Liver (tissue), 3 donors: ENCODE measurements around the gene CPSF4L.

ENCODE experiments used
- ATF3 ChIP-seq: IDR thresholded peaks from 2 replicates; pipeline ENCODE4 v1.6.1; 2016; ENCODE audit warnings: antibody characterized with exemption
- CTCF ChIP-seq: fragments of 150-350 bp; IDR thresholded peaks from 2 replicates; pipeline ENCODE4 v1.5.1; 2017; ENCODE audit warnings: improper control_type of control experiment, low read depth, low read length; ENCODE audit not compliant: missing input control
- HNF4A ChIP-seq, 2 donors: conservative IDR thresholded peaks; 2 replicates each; pipeline ENCODE4 v1.6.1; 2016; ENCODE audit warnings: antibody characterized with exemption in 2 of 2, mild to moderate bottlenecking in 2 of 2
- JUND ChIP-seq, 2 donors: IDR thresholded peaks; 2 replicates each; pipeline ENCODE4 v1.6.1; 2016; ENCODE audit warnings: antibody characterized with exemption in 2 of 2
- RAD21 ChIP-seq, 2 donors: IDR thresholded peaks; 2 replicates each; pipeline ENCODE4 v1.6.1; 2016; ENCODE audit warnings: antibody characterized with exemption in 2 of 2, mild to moderate bottlenecking in 2 of 2
- REST ChIP-seq: IDR thresholded peaks from 2 replicates; pipeline ENCODE4 v1.6.1; 2016; ENCODE audit warnings: antibody characterized with exemption, mild to moderate bottlenecking
- TAF1 ChIP-seq: conservative IDR thresholded peaks from 2 replicates; pipeline ENCODE4 v1.6.1; 2016; ENCODE audit warnings: antibody characterized with exemption, mild to moderate bottlenecking
- donor health status: healthy.
- donor health status: healthy.

GRCh38 chr17:73203135-73203787, 58.4 kb downstream of the CPSF4L start:
- TF ChIP-seq REST (no peak), ATF3 (no peak), CTCF (no peak), HNF4A (conservative IDR thresholded peaks at IDR 0.05) (peak; percentile 34 to 56), JUND (IDR thresholded peaks at IDR 0.05) (no peak), RAD21 (IDR thresholded peaks at IDR 0.05) (no peak), TAF1 (no peak)
